ENCODE results near the gene MAD1L1. TPM values are rescaled to one million over a fixed set of nuclear protein-coding genes. Genes with fewer than 3 reads are reported as not detected.

MAD1L1 gene
- total RNA-seq, 1 donor from 2014 or later: 32.3 TPM

GRCh38 chr7:1925973-1926907 is 306.5 kb downstream of the MAD1L1 start:
- Histone ChIP-seq H3K27me3 (ENCODE audit: insufficient read depth, low read length) (no peaks in the 10 kb centered on the region), H3K36me3 (ENCODE audit: insufficient read depth, low read length) (peaks cover 3% of the 10 kb centered on the region), H3K4me3 (ENCODE audit: insufficient read depth, low read depth, low read length) (no peak overlapping the region), H2AFZ (ENCODE audit: low read depth, low read length) (no peak overlapping the region), H3K9me3 (ENCODE audit: insufficient read depth, low read depth, low read length) (no peaks in the 10 kb centered on the region), H3K79me2 (ENCODE audit: insufficient read depth, low read length) (peaks cover 3% of the 10 kb centered on the region), H3K27ac (ENCODE audit: low read depth, low read length) (no peak overlapping the region), H3K9ac (ENCODE audit: low read length) (no peak overlapping the region), H4K20me1 (ENCODE audit: insufficient read depth, low read length) (peaks cover 10% of the 10 kb centered on the region), H3K4me1 (ENCODE audit: insufficient read depth, low read length) (peaks cover 11% of the 10 kb centered on the region), H3K4me2 (ENCODE audit: low read length) (no peak overlapping the region)
- peaks cover 10% of the 10 kb centered on the region for H3K36me3 Mint-ChIP-seq (ENCODE audit: low read depth, unreplicated experiment)
- H3K9me3 Mint-ChIP-seq (ENCODE audit: unreplicated experiment): no peaks in the 10 kb centered on the region
- FAIRE-seq (no peak), DNase-seq (ENCODE audit: low read depth) (no peak)
- H3K4me1 Mint-ChIP-seq (ENCODE audit: low read depth, unreplicated experiment): peaks cover 11% of the 10 kb centered on the region
- H3K27ac Mint-ChIP-seq (ENCODE audit: unreplicated experiment): no peak overlapping the region
- no peaks in the 10 kb centered on the region for H3K27me3 Mint-ChIP-seq (ENCODE audit: low read depth, unreplicated experiment)
- TF ChIP-seq, protein P1, sequence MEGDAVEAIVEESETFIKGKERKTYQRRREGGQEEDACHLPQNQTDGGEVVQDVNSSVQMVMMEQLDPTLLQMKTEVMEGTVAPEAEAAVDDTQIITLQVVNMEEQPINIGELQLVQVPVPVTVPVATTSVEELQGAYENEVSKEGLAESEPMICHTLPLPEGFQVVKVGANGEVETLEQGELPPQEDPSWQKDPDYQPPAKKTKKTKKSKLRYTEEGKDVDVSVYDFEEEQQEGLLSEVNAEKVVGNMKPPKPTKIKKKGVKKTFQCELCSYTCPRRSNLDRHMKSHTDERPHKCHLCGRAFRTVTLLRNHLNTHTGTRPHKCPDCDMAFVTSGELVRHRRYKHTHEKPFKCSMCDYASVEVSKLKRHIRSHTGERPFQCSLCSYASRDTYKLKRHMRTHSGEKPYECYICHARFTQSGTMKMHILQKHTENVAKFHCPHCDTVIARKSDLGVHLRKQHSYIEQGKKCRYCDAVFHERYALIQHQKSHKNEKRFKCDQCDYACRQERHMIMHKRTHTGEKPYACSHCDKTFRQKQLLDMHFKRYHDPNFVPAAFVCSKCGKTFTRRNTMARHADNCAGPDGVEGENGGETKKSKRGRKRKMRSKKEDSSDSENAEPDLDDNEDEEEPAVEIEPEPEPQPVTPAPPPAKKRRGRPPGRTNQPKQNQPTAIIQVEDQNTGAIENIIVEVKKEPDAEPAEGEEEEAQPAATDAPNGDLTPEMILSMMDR (IDR thresholded peaks at IDR 0.05; ENCODE audit: insufficient read depth, low read depth, low read length): no peak
- no peak for TF ChIP-seq EZH2 (IDR thresholded peaks at IDR 0.05; ENCODE audit: insufficient read depth, low read length)
- no peak overlapping the region for H3K4me3 Mint-ChIP-seq (ENCODE audit: unreplicated experiment)

DNA sequence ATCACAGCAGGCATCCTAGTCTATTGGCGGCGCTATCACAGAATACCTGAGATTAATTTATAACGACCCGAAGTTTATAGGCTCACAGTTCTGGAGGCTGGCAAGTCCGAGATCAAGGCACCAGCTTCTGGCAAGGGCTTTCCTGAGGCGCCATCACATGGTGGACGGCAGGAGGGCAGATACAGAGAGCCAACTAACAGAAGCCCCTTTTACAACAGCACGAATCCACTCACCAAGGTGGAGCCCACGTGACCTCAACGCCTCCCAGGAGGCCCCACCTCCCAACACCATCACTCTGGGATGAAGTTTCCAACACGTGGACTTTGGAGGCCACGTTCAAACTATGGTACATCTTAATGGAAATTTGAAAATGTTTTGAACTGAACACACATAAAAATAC is 307.4 kb downstream of the MAD1L1 start:
- H2AFZ ChIP-seq (ENCODE audit: low read depth, low read length): no peak overlapping the region
- TF ChIP-seq EZH2 (IDR thresholded peaks at IDR 0.05; ENCODE audit: insufficient read depth, low read length): no peak
- TF ChIP-seq, protein P1 (IDR thresholded peaks at IDR 0.05; ENCODE audit: insufficient read depth, low read depth, low read length): no peak
- no peak overlapping the region for H3K4me2 ChIP-seq (ENCODE audit: low read length)
- no peak overlapping the region for H3K4me3 Mint-ChIP-seq (ENCODE audit: unreplicated experiment)
- H3K9me3 Mint-ChIP-seq (ENCODE audit: unreplicated experiment): no peaks in the 10 kb centered on the region
- DNase-seq (ENCODE audit: low read depth): no peak
- H3K27ac Mint-ChIP-seq (ENCODE audit: unreplicated experiment): no peak overlapping the region
- H3K27me3 ChIP-seq (ENCODE audit: insufficient read depth, low read length): no peaks in the 10 kb centered on the region
- no peak for FAIRE-seq
- H3K79me2 ChIP-seq (ENCODE audit: insufficient read depth, low read length): peaks cover 3% of the 10 kb centered on the region
- H3K9me3 ChIP-seq (ENCODE audit: insufficient read depth, low read depth, low read length): no peaks in the 10 kb centered on the region
- H3K27ac ChIP-seq (ENCODE audit: low read depth, low read length): no peak overlapping the region
- H3K4me3 ChIP-seq (ENCODE audit: insufficient read depth, low read depth, low read length): no peak overlapping the region
- H3K4me1 ChIP-seq (ENCODE audit: insufficient read depth, low read length): peaks cover 4% of the 10 kb centered on the region
- H4K20me1 ChIP-seq (ENCODE audit: insufficient read depth, low read length): peaks cover 10% of the 10 kb centered on the region
- H3K36me3 Mint-ChIP-seq (ENCODE audit: low read depth, unreplicated experiment): peaks cover 12% of the 10 kb centered on the region
- H3K27me3 Mint-ChIP-seq (ENCODE audit: low read depth, unreplicated experiment): no peaks in the 10 kb centered on the region
- no peak overlapping the region for H3K9ac ChIP-seq (ENCODE audit: low read length)
- peaks cover 10% of the 10 kb centered on the region for H3K4me1 Mint-ChIP-seq (ENCODE audit: low read depth, unreplicated experiment)
- H3K36me3 ChIP-seq (ENCODE audit: insufficient read depth, low read length): peaks cover 3% of the 10 kb centered on the region
